T-helper 9 cell (primary cell): ENCODE measurements around the gene FAM118A.
"Not testable (repeated sequence)": the region's sequence is repeated elsewhere in the genome, so short reads cannot be mapped to it uniquely, and the experiment has no call there.

ENCODE experiments used
- DNase-seq: peaks from one replicate; pipeline ENCODE4 v3.0.0-alpha.2; 2020

The FAM118A gene

GRCh38 chr22:45310977-45311531 is 1.3 kb downstream of the FAM118A start:
- DNase-seq, result no peak

- no peak for DNase-seq
Measured at GRCh38 chr22:45312415-45312814, 2.7 kb downstream of the FAM118A start.

GRCh38 chr22:45312856-45313255 is 3.1 kb downstream of the FAM118A start:
- no peak for DNase-seq

- DNase-seq, result no peak
Measured at GRCh38 chr22:45314054-45314721, 4.5 kb downstream of the FAM118A start.

GRCh38 chr22:45314786-45315185 is 5.1 kb downstream of the FAM118A start:
- DNase-seq, result no peak

- DNase-seq, result no peak
Measured at GRCh38 chr22:45316796-45317526, 7.2 kb downstream of the FAM118A start.

- DNase-seq, result peak; percentile 21
Measured at GRCh38 chr22:45317551-45318167, 7.9 kb downstream of the FAM118A start.

GRCh38 chr22:45318168-45318557 is 8.4 kb downstream of the FAM118A start:
- peak; percentile 79 for DNase-seq

- peak; percentile 58 for DNase-seq
Measured at GRCh38 chr22:45318558-45319323, 9.0 kb downstream of the FAM118A start.

- DNase-seq, result peak; percentile 10
Measured at GRCh38 chr22:45319324-45319685, 9.6 kb downstream of the FAM118A start.

GRCh38 chr22:45320357-45320976 is 10.7 kb downstream of the FAM118A start:
- no peak for DNase-seq

- DNase-seq, result no peak
Measured at GRCh38 chr22:45321827-45322226, 12.1 kb downstream of the FAM118A start.

GRCh38 chr22:45322873-45323525 is 13.3 kb downstream of the FAM118A start:
- no peak for DNase-seq

GRCh38 chr22:45323695-45324094 is 14.0 kb downstream of the FAM118A start:
- DNase-seq, result no peak

- no peak for DNase-seq
Measured at GRCh38 chr22:45324311-45324711, 14.6 kb downstream of the FAM118A start.

GRCh38 chr22:45328261-45328660 is 18.5 kb downstream of the FAM118A start:
- DNase-seq, result not testable (repeated sequence)

- no peak for DNase-seq
Measured at GRCh38 chr22:45328822-45329529, 19.2 kb downstream of the FAM118A start.

GRCh38 chr22:45329530-45329936 is 19.8 kb downstream of the FAM118A start:
- DNase-seq, result no peak

GRCh38 chr22:45330548-45330947 is 20.8 kb downstream of the FAM118A start:
- no peak for DNase-seq

- DNase-seq, result no peak
Measured at GRCh38 chr22:45331486-45331885, 21.8 kb downstream of the FAM118A start.

GRCh38 chr22:45332001-45332400 is 22.3 kb downstream of the FAM118A start:
- DNase-seq, result no peak
